Measurements from ENCODE around the gene DPY19L1.
"Not testable (repeated sequence)": the region's sequence is repeated elsewhere in the genome, so short reads cannot be mapped to it uniquely, and the experiment has no call there.

GRCh38 chr7:34988442-34989125 is 48.7 kb downstream of the DPY19L1 start:
- TF ChIP-seq CTCF (IDR thresholded peaks at IDR 0.05; ENCODE audit: insufficient read depth, low read depth, low read length); EZH2 (IDR thresholded peaks at IDR 0.05; ENCODE audit: insufficient read depth, low read length): not testable (repeated sequence)

Data from astrocyte (in vitro differentiated cells and primary cell).